Nucleus accumbens (tissue), 56 donors: Measurements from ENCODE around the gene PARPBP.
"Not testable (repeated sequence)": the region's sequence is repeated elsewhere in the genome, so short reads cannot be mapped to it uniquely, and the experiment has no call there.

Experiments
- DNase-seq, 56 donors: peaks; one replicate each; lab custom pipeline; 2025; lab: John Stamatoyannopoulos, UW

The PARPBP gene

DNA sequence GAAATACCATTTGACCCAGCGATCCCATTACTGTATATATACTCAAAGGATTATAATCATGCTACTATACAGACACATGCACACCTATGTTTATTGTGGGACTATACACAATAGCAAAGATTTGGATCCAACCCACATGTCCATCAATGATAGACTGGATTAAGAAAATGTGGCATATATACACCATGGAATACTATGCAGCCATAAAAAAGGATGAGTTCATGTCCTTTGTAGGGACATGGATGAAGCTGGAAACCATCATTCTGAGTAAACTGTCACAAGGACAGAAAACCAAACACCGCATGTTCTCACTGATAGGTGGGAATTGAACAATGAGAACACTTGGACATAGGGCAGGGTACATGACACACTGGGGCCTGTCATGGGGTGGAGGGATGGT is 120.9 kb downstream of the PARPBP start:
- not testable (repeated sequence) for DNase-seq
